Stimulated activated naive B cell treated with anti-CD40 and anti-IgM and Interleukin-4, amounts not matched to agents 10 μg/mL and 1 μg/mL and 100 μg/mL, for 72 hours (primary cell): ENCODE measurements around the gene RNF223.

ENCODE experiments used
- ATAC-seq, 2 donors: fragments of 150-1000 bp; cut with Tn5 transposase; replicated peaks; 2 replicates each; pipeline ENCODE4 v1.10.0; 2021; ENCODE audit warnings: moderate library complexity in 1 of 2
- DNase-seq: peaks from one replicate; pipeline ENCODE4 v3.0.0; 2021
- H3K27ac Mint-ChIP-seq: one replicate; pipeline ENCODE4 v1.8.0; 2022; ENCODE audit warnings: mild to moderate bottlenecking, mixed read lengths
- H3K27me3 Mint-ChIP-seq, 2 donors: one replicate each; pipeline ENCODE4 v1.8.0; 2022; ENCODE audit warnings: mixed read lengths in 2 of 2
- H3K36me3 Mint-ChIP-seq, 2 donors: one replicate each; pipeline ENCODE4 v1.8.0; 2022; ENCODE audit warnings: mixed read lengths in 2 of 2, mild to moderate bottlenecking in 1 of 2
- H3K4me1 Mint-ChIP-seq, 2 donors: one replicate each; pipeline ENCODE4 v1.8.0; 2022; ENCODE audit warnings: mixed read lengths in 2 of 2, mild to moderate bottlenecking in 1 of 2
- H3K4me3 Mint-ChIP-seq, 2 donors: one replicate each; pipeline ENCODE4 v1.8.0; 2022; ENCODE audit warnings: mild to moderate bottlenecking in 2 of 2, mixed read lengths in 2 of 2, moderate library complexity in 1 of 2
- H3K9me3 Mint-ChIP-seq, 2 donors: one replicate each; pipeline ENCODE4 v1.8.0; 2022; ENCODE audit warnings: mixed read lengths in 2 of 2, mild to moderate bottlenecking in 1 of 2

The RNF223 gene

GRCh38 chr1:1024771-1025699, 49.1 kb downstream of the RNF223 start:
- H3K4me1 Mint-ChIP-seq: peaks cover 3 to 20% of the 10 kb centered on the region in 2 donors
- H3K9me3 Mint-ChIP-seq: no peaks in the 10 kb centered on the region
- DNase-seq (no peak), ATAC-seq (no peak)
- H3K27me3 Mint-ChIP-seq: peaks cover 6 to 30% of the 10 kb centered on the region in 2 donors
- no peak overlapping the region for H3K27ac Mint-ChIP-seq
- peaks cover 3 to 11% of the 10 kb centered on the region in 2 donors for H3K36me3 Mint-ChIP-seq
- H3K4me3 Mint-ChIP-seq: no peak overlapping the region

- H3K27ac Mint-ChIP-seq: no peak overlapping the region
- H3K9me3 Mint-ChIP-seq: no peaks in the 10 kb centered on the region
- H3K36me3 Mint-ChIP-seq: peaks cover 3 to 11% of the 10 kb centered on the region in 2 donors
- no peak overlapping the region for H3K4me3 Mint-ChIP-seq
- peaks cover 3 to 20% of the 10 kb centered on the region in 2 donors for H3K4me1 Mint-ChIP-seq
- ATAC-seq (no peak), DNase-seq (no peak)
- H3K27me3 Mint-ChIP-seq: peaks cover 6 to 30% of the 10 kb centered on the region in 2 donors
These were observed 49.8 kb downstream of the RNF223 start for GRCh38 chr1:1024149-1024770.

- peaks cover 3 to 20% of the 10 kb centered on the region in 2 donors for H3K4me1 Mint-ChIP-seq
- H3K27ac Mint-ChIP-seq: no peak overlapping the region
- ATAC-seq (no peak), DNase-seq (no peak)
- H3K9me3 Mint-ChIP-seq: no peaks in the 10 kb centered on the region
- no peak overlapping the region for H3K4me3 Mint-ChIP-seq
- H3K36me3 Mint-ChIP-seq: peaks cover 3 to 11% of the 10 kb centered on the region in 2 donors
- H3K27me3 Mint-ChIP-seq: peaks cover 6 to 30% of the 10 kb centered on the region in 2 donors
These were observed 50.4 kb downstream of the RNF223 start for GRCh38 chr1:1023700-1024099.

- Mint-ChIP-seq H3K9me3 (no peaks in the 10 kb centered on the region), H3K4me1 (peaks cover 3 to 20% of the 10 kb centered on the region in 2 donors), H3K4me3 (no peak overlapping the region), H3K27ac (no peak overlapping the region), H3K36me3 (peaks cover 3 to 10% of the 10 kb centered on the region in 2 donors), H3K27me3 (peaks cover 6 to 29% of the 10 kb centered on the region in 2 donors)
- ATAC-seq: no peak
- DNase-seq: no peak
These were observed 51.6 kb downstream of the RNF223 start for GRCh38 chr1:1022302-1023009.

GRCh38 chr1:1021920-1022259, 52.2 kb downstream of the RNF223 start:
- H3K4me3 Mint-ChIP-seq: no peak overlapping the region
- H3K27me3 Mint-ChIP-seq: peaks cover 6 to 26% of the 10 kb centered on the region in 2 donors
- peaks cover 1 to 8% of the 10 kb centered on the region in 2 donors for H3K36me3 Mint-ChIP-seq
- DNase-seq (no peak), ATAC-seq (no peak)
- H3K4me1 Mint-ChIP-seq: peaks cover 4 to 20% of the 10 kb centered on the region in 2 donors
- no peak overlapping the region for H3K27ac Mint-ChIP-seq
- no peaks in the 10 kb centered on the region for H3K9me3 Mint-ChIP-seq

GRCh38 chr1:1021010-1021919, 52.8 kb downstream of the RNF223 start:
- DNase-seq (no peak), ATAC-seq (no peak)
- H3K9me3 Mint-ChIP-seq: no peaks in the 10 kb centered on the region
- H3K4me1 Mint-ChIP-seq: peaks cover 4 to 20% of the 10 kb centered on the region in 2 donors
- peak overlapping the region; percentile 70 to 71 for H3K4me3 Mint-ChIP-seq
- H3K36me3 Mint-ChIP-seq: peaks cover 1 to 8% of the 10 kb centered on the region in 2 donors
- no peak overlapping the region for H3K27ac Mint-ChIP-seq
- H3K27me3 Mint-ChIP-seq: peaks cover 6 to 26% of the 10 kb centered on the region in 2 donors
